K562 (cell line): ENCODE measurements around the gene BCAR1.
"Not testable (repeated sequence)": the region's sequence is repeated elsewhere in the genome, so short reads cannot be mapped to it uniquely, and the experiment has no call there.

Experiments used
- CBFB ChIP-seq: sonication (generic); formaldehyde crosslinking; IDR thresholded peaks from 2 replicates; pipeline ENCODE4 v1.4.0; 2020; ENCODE audit warnings: mild to moderate bottlenecking, missing genetic modification reagents
- CBX8 ChIP-seq: fragments of 200-600 bp; sonication (generic); IDR thresholded peaks from 2 replicates; pipeline ENCODE4 v1.6.1; 2012; ENCODE audit warnings: borderline replicate concordance, mixed run types, low read depth, mild to moderate bottlenecking, moderate library complexity, mixed read lengths, low read length, control low read depth, inconsistent platforms; ENCODE audit not compliant: poor library complexity, severe bottlenecking; ENCODE audit errors: extremely low read depth
- NR3C1 ChIP-seq: sonication (generic); formaldehyde crosslinking; IDR thresholded peaks from 2 replicates; pipeline ENCODE4 v1.8.1; 2022; ENCODE audit warnings: missing genetic modification reagents
- POLR3A ChIP-seq: IDR thresholded peaks from 2 replicates; pipeline ENCODE4 v1.6.1; 2011; ENCODE audit warnings: borderline replicate concordance, mild to moderate bottlenecking, moderate library complexity; ENCODE audit not compliant: insufficient read length, insufficient read depth; ENCODE audit errors: extremely low read depth
- TF ChIP-seq, protein P1 (sequence below), 3 experiments: IDR thresholded peaks in 2 of 3; conservative IDR thresholded peaks in 1 of 3; 2 replicates each; pipeline ENCODE4 v1.5.1; 2011 to 2012; ENCODE audit warnings: low read length in 3 of 3, mild to moderate bottlenecking in 3 of 3, control low read depth in 2 of 3, improper control_type of control experiment in 1 of 3, inconsistent platforms in 1 of 3, low read depth in 1 of 3, mixed read lengths in 1 of 3, moderate library complexity in 1 of 3; ENCODE audit not compliant: insufficient read depth in 2 of 3
- TF ChIP-seq, protein P2 (sequence below): fragments of 250-450 bp; sonication (Bioruptor Pico); IDR thresholded peaks from 2 replicates; pipeline ENCODE4 v1.4.0; 2020
- TF ChIP-seq, protein P3 (sequence below): sonication (generic); formaldehyde crosslinking; IDR thresholded peaks from 2 replicates; pipeline ENCODE4 v1.9.0; 2022; ENCODE audit warnings: mild to moderate bottlenecking, missing genetic modification reagents
- TF ChIP-seq, protein P4 (sequence below): fragments of 450-650 bp; IDR thresholded peaks from 2 replicates; pipeline ENCODE4 v1.6.1; 2016; ENCODE audit warnings: antibody characterized with exemption

DNA sequence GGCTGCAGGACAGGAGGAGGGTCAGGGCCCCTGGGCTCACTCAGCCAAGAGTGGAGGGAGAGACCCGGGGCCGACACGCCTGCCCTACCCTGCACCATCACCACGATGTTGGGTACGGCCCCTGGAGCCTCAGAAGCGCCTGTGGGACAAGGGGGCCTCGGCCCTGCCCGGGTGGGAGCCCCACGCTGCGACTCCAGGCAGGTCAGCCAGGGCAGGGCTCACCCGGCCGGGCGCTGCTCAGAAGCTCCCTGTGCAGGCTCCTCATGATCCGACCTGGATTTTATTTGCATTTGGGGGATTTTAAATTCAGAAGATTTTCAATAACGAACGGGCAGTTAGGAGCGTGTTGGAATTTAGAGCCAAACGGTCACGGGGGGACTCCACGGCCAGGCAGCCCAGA lies 46.5 kb downstream of the BCAR1 start:
- TF ChIP-seq, protein P1, sequence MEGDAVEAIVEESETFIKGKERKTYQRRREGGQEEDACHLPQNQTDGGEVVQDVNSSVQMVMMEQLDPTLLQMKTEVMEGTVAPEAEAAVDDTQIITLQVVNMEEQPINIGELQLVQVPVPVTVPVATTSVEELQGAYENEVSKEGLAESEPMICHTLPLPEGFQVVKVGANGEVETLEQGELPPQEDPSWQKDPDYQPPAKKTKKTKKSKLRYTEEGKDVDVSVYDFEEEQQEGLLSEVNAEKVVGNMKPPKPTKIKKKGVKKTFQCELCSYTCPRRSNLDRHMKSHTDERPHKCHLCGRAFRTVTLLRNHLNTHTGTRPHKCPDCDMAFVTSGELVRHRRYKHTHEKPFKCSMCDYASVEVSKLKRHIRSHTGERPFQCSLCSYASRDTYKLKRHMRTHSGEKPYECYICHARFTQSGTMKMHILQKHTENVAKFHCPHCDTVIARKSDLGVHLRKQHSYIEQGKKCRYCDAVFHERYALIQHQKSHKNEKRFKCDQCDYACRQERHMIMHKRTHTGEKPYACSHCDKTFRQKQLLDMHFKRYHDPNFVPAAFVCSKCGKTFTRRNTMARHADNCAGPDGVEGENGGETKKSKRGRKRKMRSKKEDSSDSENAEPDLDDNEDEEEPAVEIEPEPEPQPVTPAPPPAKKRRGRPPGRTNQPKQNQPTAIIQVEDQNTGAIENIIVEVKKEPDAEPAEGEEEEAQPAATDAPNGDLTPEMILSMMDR (IDR thresholded peaks at IDR 0.05 in 2 of 3, conservative IDR thresholded peaks at IDR 0.05 in 1 of 3; ENCODE audit: insufficient read depth in 2 of 3, low read depth in 1 of 3, low read length in 3 of 3) = not testable (repeated sequence)
- not testable (repeated sequence) for TF ChIP-seq CBX8; POLR3A; CBFB (CRISPR knock-in tag); NR3C1 (CRISPR knock-in tag)
- TF ChIP-seq, protein P2, sequence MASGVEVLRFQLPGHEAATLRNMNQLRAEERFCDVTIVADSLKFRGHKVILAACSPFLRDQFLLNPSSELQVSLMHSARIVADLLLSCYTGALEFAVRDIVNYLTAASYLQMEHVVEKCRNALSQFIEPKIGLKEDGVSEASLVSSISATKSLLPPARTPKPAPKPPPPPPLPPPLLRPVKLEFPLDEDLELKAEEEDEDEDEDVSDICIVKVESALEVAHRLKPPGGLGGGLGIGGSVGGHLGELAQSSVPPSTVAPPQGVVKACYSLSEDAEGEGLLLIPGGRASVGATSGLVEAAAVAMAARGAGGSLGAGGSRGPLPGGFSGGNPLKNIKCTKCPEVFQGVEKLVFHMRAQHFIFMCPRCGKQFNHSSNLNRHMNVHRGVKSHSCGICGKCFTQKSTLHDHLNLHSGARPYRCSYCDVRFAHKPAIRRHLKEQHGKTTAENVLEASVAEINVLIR (CRISPR knock-in tag) = not testable (repeated sequence)
- TF ChIP-seq, protein P3, sequence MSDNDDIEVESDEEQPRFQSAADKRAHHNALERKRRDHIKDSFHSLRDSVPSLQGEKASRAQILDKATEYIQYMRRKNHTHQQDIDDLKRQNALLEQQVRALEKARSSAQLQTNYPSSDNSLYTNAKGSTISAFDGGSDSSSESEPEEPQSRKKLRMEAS (CRISPR knock-in tag) = not testable (repeated sequence)
- TF ChIP-seq, protein P4, sequence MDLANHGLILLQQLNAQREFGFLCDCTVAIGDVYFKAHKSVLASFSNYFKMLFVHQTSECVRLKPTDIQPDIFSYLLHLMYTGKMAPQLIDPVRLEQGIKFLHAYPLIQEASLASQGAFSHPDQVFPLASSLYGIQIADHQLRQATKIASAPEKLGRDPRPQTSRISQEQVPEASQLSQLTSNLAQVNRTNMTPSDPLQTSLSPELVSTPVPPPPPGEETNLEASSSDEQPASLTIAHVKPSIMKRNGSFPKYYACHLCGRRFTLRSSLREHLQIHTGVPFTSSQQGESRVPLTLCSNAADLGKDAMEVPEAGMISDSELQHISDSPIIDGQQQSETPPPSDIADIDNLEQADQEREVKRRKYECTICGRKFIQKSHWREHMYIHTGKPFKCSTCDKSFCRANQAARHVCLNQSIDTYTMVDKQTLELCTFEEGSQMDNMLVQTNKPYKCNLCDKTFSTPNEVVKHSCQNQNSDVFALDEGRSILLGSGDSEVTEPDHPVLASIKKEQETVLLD = not testable (repeated sequence)
